Measurements from ENCODE around the gene ELF2. TPM values are rescaled to one million over a fixed set of nuclear protein-coding genes. Genes with fewer than 3 reads are reported as not detected.

The ELF2 gene
- total RNA-seq, 1 donor from 2014 or later: 57.9 TPM

DNA sequence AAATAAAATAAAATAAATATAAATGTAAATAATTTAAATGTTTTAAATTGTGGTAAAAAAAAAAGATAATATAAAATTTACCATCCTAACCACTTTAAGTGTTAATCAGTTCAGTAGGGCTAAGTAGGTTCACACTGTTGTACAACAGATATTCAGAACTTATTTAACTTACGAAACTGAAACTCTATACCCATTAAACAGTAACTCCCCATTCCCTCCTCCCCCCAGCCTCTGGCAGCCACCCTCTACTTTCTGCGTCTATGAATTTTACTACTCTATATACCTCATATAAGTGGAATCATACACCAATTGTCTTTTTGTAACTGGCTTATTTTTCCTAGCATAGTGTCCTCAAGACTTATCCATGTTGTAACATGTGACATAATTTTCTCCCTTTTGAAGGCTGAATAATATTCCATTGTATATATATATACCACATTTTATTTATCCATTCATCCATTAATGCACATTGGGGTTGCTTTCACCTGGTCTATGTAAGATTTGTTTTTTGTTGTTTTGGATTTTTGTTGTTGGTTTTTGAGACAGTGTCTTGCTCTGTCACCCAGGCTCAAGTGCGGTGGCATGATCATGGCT lies 32.5 kb upstream of the ELF2 start:
- H3K9me3 Mint-ChIP-seq: no peaks in the 10 kb centered on the region
- CTCF ChIA-PET: no interaction called here
- no peak overlapping the region for H3K27ac Mint-ChIP-seq
- no peak overlapping the region for H3K4me3 Mint-ChIP-seq
- H3K27me3 Mint-ChIP-seq: no peaks in the 10 kb centered on the region
- intact Hi-C loops (cut with micrococcal nuclease): loop anchor here (5.0 kb wide), 1 partner anchor 32 kb away; the partner anchor contains the start of gene ELF2
- no peaks in the 10 kb centered on the region for H3K36me3 Mint-ChIP-seq (ENCODE audit: low read depth)
- ATAC-seq (ENCODE audit: low read depth): no peak
- H3K4me1 Mint-ChIP-seq: peaks cover 11% of the 10 kb centered on the region
- DNase-seq: no peak
- TF ChIP-seq, protein P1, sequence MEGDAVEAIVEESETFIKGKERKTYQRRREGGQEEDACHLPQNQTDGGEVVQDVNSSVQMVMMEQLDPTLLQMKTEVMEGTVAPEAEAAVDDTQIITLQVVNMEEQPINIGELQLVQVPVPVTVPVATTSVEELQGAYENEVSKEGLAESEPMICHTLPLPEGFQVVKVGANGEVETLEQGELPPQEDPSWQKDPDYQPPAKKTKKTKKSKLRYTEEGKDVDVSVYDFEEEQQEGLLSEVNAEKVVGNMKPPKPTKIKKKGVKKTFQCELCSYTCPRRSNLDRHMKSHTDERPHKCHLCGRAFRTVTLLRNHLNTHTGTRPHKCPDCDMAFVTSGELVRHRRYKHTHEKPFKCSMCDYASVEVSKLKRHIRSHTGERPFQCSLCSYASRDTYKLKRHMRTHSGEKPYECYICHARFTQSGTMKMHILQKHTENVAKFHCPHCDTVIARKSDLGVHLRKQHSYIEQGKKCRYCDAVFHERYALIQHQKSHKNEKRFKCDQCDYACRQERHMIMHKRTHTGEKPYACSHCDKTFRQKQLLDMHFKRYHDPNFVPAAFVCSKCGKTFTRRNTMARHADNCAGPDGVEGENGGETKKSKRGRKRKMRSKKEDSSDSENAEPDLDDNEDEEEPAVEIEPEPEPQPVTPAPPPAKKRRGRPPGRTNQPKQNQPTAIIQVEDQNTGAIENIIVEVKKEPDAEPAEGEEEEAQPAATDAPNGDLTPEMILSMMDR (IDR thresholded peaks at IDR 0.05): no peak
- POLR2A ChIA-PET: interaction anchor here (1.1 kb wide), 1 partner anchor 32 kb away, joined by 3 read pairs; the partner anchor contains the start of gene ELF2

DNA sequence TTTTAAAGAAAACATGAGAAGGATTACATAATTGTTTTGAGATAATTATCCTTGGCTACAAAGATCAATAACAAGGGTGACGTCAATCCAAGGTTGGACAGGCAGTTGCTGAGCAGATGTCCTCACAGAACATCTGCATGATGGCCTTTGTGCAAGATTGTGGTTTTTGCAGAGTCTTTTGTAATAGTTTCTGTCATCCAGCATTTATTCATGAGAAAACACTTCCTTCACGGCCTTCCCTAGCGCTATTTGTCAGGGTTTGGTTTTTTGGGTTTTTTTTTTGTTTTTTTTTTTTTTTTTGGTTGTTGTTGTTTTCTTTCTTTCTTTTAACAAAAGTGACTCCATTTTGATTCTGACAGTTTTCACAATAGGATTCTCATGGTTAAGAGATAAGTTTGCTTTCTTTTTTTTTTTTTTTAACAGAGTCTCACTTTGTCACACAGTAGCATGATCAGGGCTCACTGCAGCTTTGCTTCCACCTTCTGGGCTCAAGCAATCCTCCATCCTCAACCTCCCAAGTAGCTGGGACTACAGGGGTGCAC lies 31.5 kb upstream of the ELF2 start:
- H3K27ac Mint-ChIP-seq: no peak overlapping the region
- no peaks in the 10 kb centered on the region for H3K9me3 Mint-ChIP-seq
- intact Hi-C loops (cut with micrococcal nuclease): no loop called here
- ChIA-PET POLR2A (no interaction called here), CTCF (no interaction called here)
- H3K4me3 Mint-ChIP-seq: no peak overlapping the region
- TF ChIP-seq, protein P1 (IDR thresholded peaks at IDR 0.05): no peak
- ATAC-seq (ENCODE audit: low read depth): no peak
- H3K27me3 Mint-ChIP-seq: no peaks in the 10 kb centered on the region
- no peaks in the 10 kb centered on the region for H3K4me1 Mint-ChIP-seq
- no peak for DNase-seq
- no peaks in the 10 kb centered on the region for H3K36me3 Mint-ChIP-seq (ENCODE audit: low read depth)

DNA sequence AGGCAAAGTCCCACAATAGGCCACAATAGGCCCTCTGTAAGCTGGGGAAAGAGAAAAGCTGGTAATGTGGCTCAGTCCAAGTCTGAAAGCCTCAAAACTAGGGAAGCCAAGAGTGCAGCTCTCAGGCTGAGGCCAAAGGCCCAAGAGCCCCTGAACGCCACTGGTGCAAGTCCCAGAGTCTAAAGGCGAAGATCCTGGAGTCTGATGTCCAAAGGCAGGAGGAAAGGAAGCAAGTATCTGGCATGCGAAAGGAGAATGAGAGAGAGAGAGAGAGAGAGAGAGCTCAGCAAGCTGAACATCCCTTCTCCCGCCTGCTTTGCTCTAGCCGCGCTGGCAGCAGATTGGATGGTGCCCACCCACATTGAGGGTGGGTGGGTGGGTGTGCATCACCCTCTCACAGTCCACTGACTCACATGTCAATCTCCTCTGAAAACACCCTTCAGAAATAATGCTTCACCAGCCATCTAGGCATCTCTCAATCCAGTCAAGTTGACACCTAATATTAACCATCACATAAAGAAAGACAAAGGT lies 30.9 kb upstream of the ELF2 start:
- Mint-ChIP-seq H3K4me3 (no peak overlapping the region), H3K4me1 (no peaks in the 10 kb centered on the region), H3K27me3 (no peaks in the 10 kb centered on the region), H3K9me3 (no peaks in the 10 kb centered on the region), H3K27ac (no peak overlapping the region), H3K36me3 (ENCODE audit: low read depth) (no peaks in the 10 kb centered on the region)
- CTCF ChIA-PET: no interaction called here
- POLR2A ChIA-PET: no interaction called here
- intact Hi-C loops (cut with micrococcal nuclease): no loop called here
- no peak for ATAC-seq (ENCODE audit: low read depth)
- TF ChIP-seq, protein P1 (IDR thresholded peaks at IDR 0.05): no peak
- DNase-seq: no peak

DNA sequence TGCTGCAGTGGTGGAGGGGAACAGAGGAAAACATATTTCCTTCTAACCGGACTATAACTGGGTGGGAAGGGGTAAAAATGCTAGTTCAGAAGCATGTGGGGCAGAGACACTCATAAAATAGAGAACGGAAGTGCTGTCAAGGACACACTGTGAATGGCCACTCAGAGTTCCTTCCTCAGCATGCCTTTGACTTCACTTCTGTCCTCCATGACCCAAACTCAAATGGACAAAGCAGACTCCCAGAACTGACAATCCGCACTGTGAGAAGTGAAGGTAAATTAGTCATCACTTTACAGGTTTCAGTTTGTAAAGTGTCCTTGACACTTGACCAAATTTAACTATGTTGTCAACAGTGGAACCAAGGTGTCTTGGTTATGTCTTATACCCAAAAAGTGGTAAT lies 30.2 kb upstream of the ELF2 start:
- Mint-ChIP-seq H3K27ac (no peak overlapping the region), H3K36me3 (ENCODE audit: low read depth) (no peaks in the 10 kb centered on the region), H3K9me3 (no peaks in the 10 kb centered on the region), H3K4me3 (no peak overlapping the region), H3K4me1 (no peaks in the 10 kb centered on the region), H3K27me3 (no peaks in the 10 kb centered on the region)
- POLR2A ChIA-PET: no interaction called here
- ATAC-seq (ENCODE audit: low read depth): no peak
- CTCF ChIA-PET: no interaction called here
- TF ChIP-seq, protein P1 (IDR thresholded peaks at IDR 0.05): no peak
- DNase-seq: no peak
- intact Hi-C loops (cut with micrococcal nuclease): no loop called here

DNA sequence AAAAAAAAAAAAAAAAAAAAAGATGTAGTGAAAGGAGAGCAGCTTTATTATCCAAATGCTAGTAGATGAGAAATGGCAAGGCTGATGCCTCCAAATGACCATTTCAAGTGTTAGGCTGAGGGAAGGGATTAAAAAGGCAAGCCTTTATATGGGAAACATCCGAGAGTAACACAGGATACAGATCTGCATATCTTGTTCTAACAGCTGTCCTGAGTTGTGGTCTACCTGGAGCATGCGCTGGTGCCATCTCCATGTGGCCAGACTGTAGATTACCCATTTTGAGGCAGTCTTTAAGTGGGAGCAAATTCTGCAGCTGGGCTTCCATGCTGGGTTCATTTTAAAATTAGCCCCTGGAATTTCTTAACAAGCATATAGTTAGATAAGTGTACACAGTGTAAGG lies 26.0 kb upstream of the ELF2 start:
- no peaks in the 10 kb centered on the region for H3K27me3 Mint-ChIP-seq
- TF ChIP-seq, protein P1 (IDR thresholded peaks at IDR 0.05): no peak
- no peaks in the 10 kb centered on the region for H3K9me3 Mint-ChIP-seq
- H3K4me1 Mint-ChIP-seq: no peaks in the 10 kb centered on the region
- ATAC-seq (ENCODE audit: low read depth) (no peak), DNase-seq (no peak)
- no peak overlapping the region for H3K27ac Mint-ChIP-seq
- intact Hi-C loops (cut with micrococcal nuclease): no loop called here
- H3K4me3 Mint-ChIP-seq: no peak overlapping the region
- no peaks in the 10 kb centered on the region for H3K36me3 Mint-ChIP-seq (ENCODE audit: low read depth)
- ChIA-PET CTCF (no interaction called here), POLR2A (interaction anchor here (1.1 kb wide), 1 partner anchor 98 kb away, joined by 4 read pairs; the partner anchor contains the start of gene NAA15)
